Ovary (tissue), 9 donors: ENCODE data around the gene PXMP4. TPM values are rescaled to one million over a fixed set of nuclear protein-coding genes. Genes with fewer than 3 reads are reported as not detected.

Source experiments
- DNase-seq, 5 donors: peaks; one replicate each; pipeline ENCODE4 v3.0.0-alpha.2; 2019 to 2020
- H3K27ac ChIP-seq, 2 donors: fragments of 200-600 bp; one replicate each; pipeline versions ENCODE4 v1.5.1 to v1.8.0; 2019 to 2022
- H3K27me3 ChIP-seq: fragments of 200-600 bp; one replicate; pipeline ENCODE4 v1.8.0; 2022
- H3K36me3 ChIP-seq: fragments of 200-600 bp; sonication (generic); one replicate; pipeline ENCODE4 v1.5.1; 2019
- H3K4me1 ChIP-seq: one replicate; pipeline ENCODE4 v1.8.1; 2013; ENCODE audit warnings: mild to moderate bottlenecking, moderate library complexity; ENCODE audit not compliant: insufficient read depth
- H3K4me3 ChIP-seq: fragments of 200-600 bp; sonication (generic); one replicate; pipeline ENCODE4 v1.5.1; 2017
- H3K9me3 ChIP-seq, 2 donors: fragments of 200-600 bp in 1 of 2; sonication (generic) in 1 of 2; one replicate each; pipeline versions ENCODE4 v1.5.1 to v1.8.1; 2013 to 2019; ENCODE audit warnings: mild to moderate bottlenecking in 1 of 2, moderate library complexity in 1 of 2
- EP300 ChIP-seq: sonication (generic); formaldehyde crosslinking; IDR thresholded peaks from one replicate; pipeline ENCODE4 v1.6.1; 2017; ENCODE audit warnings: antibody characterized with exemption
- POLR2A ChIP-seq: fragments of 450-650 bp; IDR thresholded peaks from one replicate; pipeline ENCODE4 v1.6.1; 2017; ENCODE audit warnings: antibody characterized with exemption, mild to moderate bottlenecking, moderate library complexity
- WGBS, 3 donors: extraction: QIAGEN DNeasy Blood & Tissue Kit in 1 of 3; methylation state at CpG; one replicate each; pipeline versions ENCODE4 v1.1.5 to v1.1.7; 2013 to 2017; 5-methylcytosine and 5-hydroxymethylcytosine counted together
- intact Hi-C, 4 donors: fragments of 100-400 bp; cut with DNase I; formaldehyde crosslinking; loops; one replicate each; pipeline versions ENCODE4 v1.11.0 to v1.15.1; 2022 to 2023
- polyA plus RNA-seq, 2 donors: library from polyadenylated mRNA; stranded (reverse); fragments of 200-250 nt in 1 of 2; fragments of 350-450 nt in 1 of 2; fragmentation: Illumina TruSeq in 1 of 2; extraction: RNeasy Lipid Tissue Mini Kit (QIAGEN cat#74804) in 1 of 2; gene quantifications; one replicate each; pipeline ENCODE4 v1.2.3, GENCODE V29; 2013 to 2014
- total RNA-seq, 7 donors: library from RNA; depleted of rRNA in 2 of 7; stranded (reverse); fragments of >200 nt in 2 of 7; fragmentation: NEBNext Ultra II Directional in 3 of 7; extraction: Animal tissue kit (Norgen Biotek cat#: 25700) in 3 of 7; gene quantifications; one replicate each; pipeline versions ENCODE4 v1.1.0 to v1.2.4, GENCODE V29; 2016 to 2023
- TF ChIP-seq, protein P1 (sequence below), 3 donors: fragments of 450-650 bp in 2 of 3; fragments of 200-600 bp in 1 of 3; IDR thresholded peaks; one replicate each; pipeline versions ENCODE4 v1.5.1 to v1.8.0; 2016 to 2022; ENCODE audit warnings: antibody characterized with exemption in 3 of 3, mild to moderate bottlenecking in 1 of 3
- donor health status: DM: no; HTN: no; CAD: no; lungs with moderate emphysema.
- donor health status: DM: no; HTN: no; CAD: no.
- donor health status: Bipolar disorder and iron deficiency.
- donor health status: DM: yes; HTN: yes; CAD: no.
- donor health status: DM: no; HTN: no; CAD: no.
- donor health status: DM: yes; HTN: yes; CAD: no.

The PXMP4 gene
- total and polyA plus RNA-seq, 9 donors, result 3.4 to 15.1 (median 10.3) TPM

- no peak overlapping the region for H3K27ac ChIP-seq
- no peaks in the 10 kb centered on the region for H3K27me3 ChIP-seq
- no peaks in the 10 kb centered on the region for H3K9me3 ChIP-seq
- no peak for DNase-seq
- TF ChIP-seq, protein P1, sequence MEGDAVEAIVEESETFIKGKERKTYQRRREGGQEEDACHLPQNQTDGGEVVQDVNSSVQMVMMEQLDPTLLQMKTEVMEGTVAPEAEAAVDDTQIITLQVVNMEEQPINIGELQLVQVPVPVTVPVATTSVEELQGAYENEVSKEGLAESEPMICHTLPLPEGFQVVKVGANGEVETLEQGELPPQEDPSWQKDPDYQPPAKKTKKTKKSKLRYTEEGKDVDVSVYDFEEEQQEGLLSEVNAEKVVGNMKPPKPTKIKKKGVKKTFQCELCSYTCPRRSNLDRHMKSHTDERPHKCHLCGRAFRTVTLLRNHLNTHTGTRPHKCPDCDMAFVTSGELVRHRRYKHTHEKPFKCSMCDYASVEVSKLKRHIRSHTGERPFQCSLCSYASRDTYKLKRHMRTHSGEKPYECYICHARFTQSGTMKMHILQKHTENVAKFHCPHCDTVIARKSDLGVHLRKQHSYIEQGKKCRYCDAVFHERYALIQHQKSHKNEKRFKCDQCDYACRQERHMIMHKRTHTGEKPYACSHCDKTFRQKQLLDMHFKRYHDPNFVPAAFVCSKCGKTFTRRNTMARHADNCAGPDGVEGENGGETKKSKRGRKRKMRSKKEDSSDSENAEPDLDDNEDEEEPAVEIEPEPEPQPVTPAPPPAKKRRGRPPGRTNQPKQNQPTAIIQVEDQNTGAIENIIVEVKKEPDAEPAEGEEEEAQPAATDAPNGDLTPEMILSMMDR (IDR thresholded peaks at IDR 0.05), result no peak
- no peak for TF ChIP-seq POLR2A
- no peaks in the 10 kb centered on the region for H3K36me3 ChIP-seq
- H3K4me3 ChIP-seq, result no peak overlapping the region
- intact Hi-C loops, result no loop called here
- H3K4me1 ChIP-seq, result peaks cover 1% of the 10 kb centered on the region
- 88 to 90% (median 89%) methylated on average over 10 of the region's 10 CpGs for WGBS, 3 donors
These were observed 6.2 kb downstream of the PXMP4 start for GRCh38 chr20:33713865-33714367.

DNA sequence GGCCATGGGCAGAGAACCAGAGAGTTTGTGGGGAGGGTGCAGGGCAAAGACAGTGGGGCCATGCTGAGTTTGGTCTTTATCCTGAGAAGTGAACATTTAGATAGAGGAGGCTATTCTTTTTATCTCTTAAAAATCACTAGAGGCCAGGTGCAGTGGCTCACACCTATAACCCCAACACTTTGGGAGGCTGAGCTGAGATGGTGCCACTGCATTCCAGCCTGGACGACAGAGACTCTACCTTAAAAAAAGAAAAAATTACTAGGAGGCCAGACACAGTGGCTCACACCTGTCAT lies 8.7 kb downstream of the PXMP4 start:
- intact Hi-C loops, result no loop called here

DNA sequence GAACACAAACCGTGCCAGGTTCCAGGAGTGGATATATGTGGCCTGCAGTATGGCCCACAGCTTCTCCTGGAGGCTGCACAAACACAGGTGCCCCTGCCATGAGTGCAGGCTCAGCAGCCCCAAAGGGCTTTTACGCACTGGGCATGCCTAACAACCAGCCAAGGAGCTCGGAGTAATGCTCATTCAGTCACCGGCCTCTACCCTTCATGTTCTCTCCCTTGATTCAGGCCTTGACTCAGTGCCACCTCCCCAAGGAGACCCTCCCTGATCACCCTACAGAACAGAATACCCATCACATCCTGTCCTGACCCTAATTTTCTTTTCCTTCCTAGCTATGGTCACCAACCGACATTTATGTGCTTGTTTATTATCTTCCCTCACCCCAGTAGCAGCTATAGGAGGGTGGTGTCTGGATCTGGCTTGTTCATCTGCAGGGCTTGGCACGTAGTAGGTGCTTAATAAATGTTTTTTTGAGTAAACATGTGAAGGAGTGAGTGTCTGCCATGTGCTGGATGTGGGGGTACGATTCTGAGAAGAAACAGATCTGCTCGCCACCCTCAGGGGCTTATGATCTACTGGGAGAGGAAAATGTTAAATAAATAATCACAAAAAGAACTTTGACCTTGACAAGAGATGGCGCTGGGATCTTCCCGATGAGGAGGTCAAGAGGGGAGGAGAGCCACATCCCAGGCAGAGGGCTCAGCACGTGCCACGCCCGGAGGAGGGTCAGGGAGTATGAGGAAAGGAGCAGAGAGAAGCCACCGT lies 9.2 kb downstream of the PXMP4 start:
- H3K9me3 ChIP-seq, result no peaks in the 10 kb centered on the region
- no peak overlapping the region for H3K4me3 ChIP-seq
- H3K36me3 ChIP-seq, result no peaks in the 10 kb centered on the region
- no peaks in the 10 kb centered on the region for H3K4me1 ChIP-seq
- no peak for DNase-seq
- H3K27me3 ChIP-seq, result no peaks in the 10 kb centered on the region
- WGBS, 3 donors, result 60 to 66% (median 66%) methylated on average over 14 of the region's 14 CpGs
- intact Hi-C loops, result no loop called here
- no peak overlapping the region for H3K27ac ChIP-seq
- TF ChIP-seq, protein P1 (IDR thresholded peaks at IDR 0.05), result no peak
- no peak for TF ChIP-seq EP300
- no peak for TF ChIP-seq POLR2A

More for the DNA sequence above, 8.7 kb downstream of the PXMP4 start:
- TF ChIP-seq EP300 (no peak), POLR2A (no peak)
- TF ChIP-seq, protein P1 (IDR thresholded peaks at IDR 0.05), result no peak
- H3K4me1 ChIP-seq, result no peaks in the 10 kb centered on the region
- 0 to 87% (median 77%) methylated on average over 1 of the region's 1 CpG for WGBS, 3 donors
- H3K27me3 ChIP-seq, result no peaks in the 10 kb centered on the region
- no peaks in the 10 kb centered on the region for H3K36me3 ChIP-seq
- no peak overlapping the region for H3K27ac ChIP-seq
- no peaks in the 10 kb centered on the region for H3K9me3 ChIP-seq
- DNase-seq, result no peak
- H3K4me3 ChIP-seq, result no peak overlapping the region

DNA sequence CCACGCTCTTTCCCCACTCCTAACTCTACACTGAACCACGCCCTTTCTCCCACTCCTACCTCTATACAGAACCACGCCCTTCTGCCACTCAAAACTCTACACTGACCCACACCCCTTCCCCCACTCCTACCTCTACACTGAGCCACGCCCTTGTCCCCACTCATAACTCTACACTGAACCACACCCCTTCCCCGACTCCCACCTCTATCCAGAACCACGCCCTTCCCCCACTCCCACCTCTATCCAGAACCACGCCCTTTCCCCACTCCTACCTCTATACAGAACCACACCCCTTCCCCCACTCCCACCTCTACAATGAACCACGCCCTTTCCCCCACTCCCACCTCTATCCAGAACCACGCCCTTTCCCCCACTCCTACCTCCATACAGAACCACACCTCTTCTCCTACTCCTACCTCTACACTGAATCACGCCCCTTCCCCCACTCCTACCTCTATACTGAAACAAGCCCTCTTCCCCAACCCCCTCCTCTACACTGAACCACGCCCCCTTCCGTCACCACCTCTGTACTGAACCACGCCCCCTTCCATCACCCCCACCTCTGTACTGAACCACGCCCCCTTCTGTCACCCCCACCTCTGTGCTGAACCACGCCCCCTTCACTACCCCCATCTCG lies 10.1 kb downstream of the PXMP4 start:
- TF ChIP-seq, protein P1 (IDR thresholded peaks at IDR 0.05), result no peak
- Histone ChIP-seq H3K4me3 (no peak overlapping the region), H3K4me1 (no peaks in the 10 kb centered on the region), H3K36me3 (no peaks in the 10 kb centered on the region), H3K27me3 (no peaks in the 10 kb centered on the region), H3K27ac (no peak overlapping the region), H3K9me3 (no peaks in the 10 kb centered on the region)
- intact Hi-C loops, result no loop called here
- 78 to 85% (median 81%) methylated on average over 16 of the region's 16 CpGs for WGBS, 3 donors
- DNase-seq, result no peak
